H1 (cell line): ENCODE measurements around the gene PRRG3. TPM values are rescaled to one million over a fixed set of nuclear protein-coding genes. Genes with fewer than 3 reads are reported as not detected.

Experiments
- CTCF ChIA-PET: fragments of 300-600 bp; sonication (Branson Sonifier 250); formaldehyde crosslinking; loops from one replicate; lab custom pipeline; 2021; ENCODE audit not compliant: partially characterized antibody; lab: Charles Lee
- POLR2A ChIA-PET: fragments of 300-600 bp; sonication (Branson Sonifier 250); formaldehyde crosslinking; loops from one replicate; lab custom pipeline; 2021; ENCODE audit warnings: inconsistent platforms; ENCODE audit not compliant: partially characterized antibody; lab: Charles Lee
- DNase-seq, 2 experiments: peaks; one replicate each; pipeline versions ENCODE4 v3.0.0 to v3.0.0-alpha.2; 2010 to 2022; ENCODE audit warnings: low spot score in 2 of 2, low read depth in 1 of 2, mixed read lengths in 1 of 2
- FAIRE-seq: peaks from 2 replicates; lab custom pipeline; 2011; peaks lifted over from hg19 to GRCh38; lab: Jason Lieb, UNC
- H2AFZ ChIP-seq: 2 replicates; pipeline ENCODE4 v1.8.1; 2012; ENCODE audit warnings: low read length, inconsistent platforms
- H2AK5ac ChIP-seq: 2 replicates; pipeline ENCODE4 v1.6.1; 2013; ENCODE audit warnings: low read depth, low read length
- H2BK120ac ChIP-seq: replicated peaks from 2 replicates; pipeline ENCODE3; 2013; ENCODE audit warnings: low read depth, low read length, inconsistent platforms
- H2BK12ac ChIP-seq: 2 replicates; pipeline ENCODE4 v1.6.1; 2013; ENCODE audit warnings: low read depth, low read length
- H2BK15ac ChIP-seq: 2 replicates; pipeline ENCODE4 v1.6.1; 2013; ENCODE audit warnings: low read length
- H2BK20ac ChIP-seq: 2 replicates; pipeline ENCODE4 v1.6.1; 2013; ENCODE audit warnings: low read length
- H2BK5ac ChIP-seq: 2 replicates; pipeline ENCODE4 v1.6.1; 2013; ENCODE audit warnings: low read depth, low read length
- H3K14ac ChIP-seq: 2 replicates; pipeline ENCODE4 v1.6.1; 2013; ENCODE audit warnings: inconsistent platforms; ENCODE audit not compliant: insufficient read length
- H3K18ac ChIP-seq: 2 replicates; pipeline ENCODE4 v1.6.1; 2013; ENCODE audit warnings: low read length; ENCODE audit errors: extremely low read depth
- H3K23ac ChIP-seq: 2 replicates; pipeline ENCODE4 v1.6.1; 2013; ENCODE audit warnings: inconsistent platforms; ENCODE audit not compliant: insufficient read length
- H3K23me2 ChIP-seq: 2 replicates; pipeline ENCODE4 v1.6.1; 2013; ENCODE audit warnings: low read depth, low read length
- H3K27ac ChIP-seq: 2 replicates; pipeline ENCODE4 v1.6.1; 2011; ENCODE audit warnings: low read depth, low read length, inconsistent platforms
- H3K27me3 ChIP-seq, 4 experiments: replicated peaks in 1 of 4; 1 replicate in 1 of 4; 2 replicates in 3 of 4; pipeline versions ENCODE4 v1.6.1 to v1.8.1; 2011 to 2013; ENCODE audit warnings: low read length in 3 of 4, mild to moderate bottlenecking in 3 of 4, inconsistent platforms in 2 of 4, mixed read lengths in 2 of 4, moderate library complexity in 1 of 4; ENCODE audit not compliant: control insufficient read depth in 3 of 4, insufficient read depth in 3 of 4; ENCODE audit errors: extremely low read depth in 1 of 4
- H3K36me3 ChIP-seq, 4 experiments: 2 replicates each; pipeline versions ENCODE4 v1.6.1 to v1.8.1; 2011 to 2013; ENCODE audit warnings: mild to moderate bottlenecking in 4 of 4, low read length in 3 of 4, moderate library complexity in 2 of 4, control low read depth in 1 of 4, inconsistent platforms in 1 of 4; ENCODE audit not compliant: insufficient read depth in 4 of 4, control insufficient read depth in 2 of 4
- H3K4ac ChIP-seq: replicated peaks from 2 replicates; pipeline ENCODE3; 2013; ENCODE audit warnings: low read length, low read depth, mixed read lengths, inconsistent platforms; ENCODE audit not compliant: insufficient read length
- H3K4me1 ChIP-seq, 4 experiments: replicated peaks in 1 of 4; 1 replicate in 1 of 4; 2 replicates in 3 of 4; pipeline versions ENCODE4 v1.6.1 to v1.8.1; 2011 to 2013; ENCODE audit warnings: low read length in 3 of 4, inconsistent platforms in 2 of 4, mixed read lengths in 1 of 4; ENCODE audit not compliant: insufficient read depth in 4 of 4, control insufficient read depth in 3 of 4
- H3K4me2 ChIP-seq, 2 experiments: 2 replicates each; pipeline versions ENCODE4 v1.6.1 to v1.8.1; 2011 to 2013; ENCODE audit warnings: low read depth in 2 of 2, low read length in 2 of 2, control low read depth in 1 of 2, inconsistent platforms in 1 of 2, mild to moderate bottlenecking in 1 of 2; ENCODE audit not compliant: insufficient read depth in 1 of 2
- H3K4me3 ChIP-seq, 4 experiments: fragments of 200-600, 300-600 bp in 1 of 4; sonication (generic), shearing (Covaris generic), sonication (Bioruptor Twin) in 1 of 4; 2 replicates each; pipeline versions ENCODE4 v1.5.1 to v1.8.1; 2011 to 2016; ENCODE audit warnings: low read length in 4 of 4, low read depth in 3 of 4, control low read depth in 2 of 4, inconsistent platforms in 2 of 4, mild to moderate bottlenecking in 2 of 4, mixed read lengths in 1 of 4, moderate library complexity in 1 of 4; ENCODE audit not compliant: insufficient read depth in 2 of 4; ENCODE audit errors: extremely low read depth in 1 of 4
- H3K56ac ChIP-seq: replicated peaks from 2 replicates; pipeline ENCODE3; 2013; ENCODE audit warnings: low read depth, mild to moderate bottlenecking, mixed read lengths, low read length, inconsistent platforms; ENCODE audit not compliant: insufficient read length
- H3K79me1 ChIP-seq: 2 replicates; pipeline ENCODE4 v1.6.1; 2013; ENCODE audit warnings: low read depth, low read length, control low read depth
- H3K79me2 ChIP-seq, 2 experiments: 2 replicates each; pipeline versions ENCODE4 v1.6.1 to v1.8.1; 2012 to 2013; ENCODE audit warnings: low read length in 2 of 2, mild to moderate bottlenecking in 2 of 2, inconsistent platforms in 1 of 2; ENCODE audit not compliant: insufficient read depth in 2 of 2, control insufficient read depth in 1 of 2
- H3K9ac ChIP-seq, 4 experiments: replicated peaks in 1 of 4; 1 replicate in 1 of 4; 2 replicates in 3 of 4; pipeline versions ENCODE4 v1.6.1 to v1.8.1; 2011 to 2013; ENCODE audit warnings: low read depth in 3 of 4, low read length in 3 of 4, control low read depth in 2 of 4, mild to moderate bottlenecking in 2 of 4, moderate library complexity in 2 of 4, inconsistent platforms in 1 of 4; ENCODE audit errors: extremely low read depth in 1 of 4
- H3K9me3 ChIP-seq, 2 experiments: 2 replicates each; pipeline versions ENCODE4 v1.6.1 to v1.8.1; 2012 to 2013; ENCODE audit warnings: mild to moderate bottlenecking in 2 of 2, moderate library complexity in 2 of 2, control low read depth in 1 of 2, inconsistent platforms in 1 of 2, low read depth in 1 of 2, low read length in 1 of 2, mixed read lengths in 1 of 2; ENCODE audit not compliant: insufficient read depth in 2 of 2
- H4K20me1 ChIP-seq, 2 experiments: replicated peaks in 1 of 2; 2 replicates each; pipeline versions ENCODE3 to v1.8.1; 2011 to 2013; ENCODE audit warnings: inconsistent platforms in 2 of 2, low read length in 2 of 2, mild to moderate bottlenecking in 1 of 2; ENCODE audit not compliant: insufficient read depth in 2 of 2, control insufficient read depth in 1 of 2
- H4K5ac ChIP-seq: 2 replicates; pipeline ENCODE4 v1.6.1; 2013; ENCODE audit warnings: low read length, low read depth, mixed read lengths, inconsistent platforms; ENCODE audit not compliant: insufficient read length
- H4K8ac ChIP-seq: 2 replicates; pipeline ENCODE4 v1.8.0; 2013; ENCODE audit warnings: mild to moderate bottlenecking, moderate library complexity, low read length, inconsistent platforms; ENCODE audit not compliant: insufficient read depth; ENCODE audit errors: extremely low read depth
- H4K91ac ChIP-seq: replicated peaks from 2 replicates; pipeline ENCODE3; 2013; ENCODE audit warnings: low read length, mixed read lengths, inconsistent platforms; ENCODE audit not compliant: insufficient read length
- CTCF ChIP-seq, 3 experiments: IDR thresholded peaks; 1 replicate in 2 of 3; 2 replicates in 1 of 3; pipeline versions ENCODE4 v1.5.1 to v1.6.1; 2011; ENCODE audit warnings: low read length in 3 of 3, mild to moderate bottlenecking in 3 of 3, inconsistent platforms in 2 of 3, low read depth in 1 of 3, moderate library complexity in 1 of 3; ENCODE audit not compliant: insufficient read depth in 1 of 3; ENCODE audit errors: control extremely low read depth in 1 of 3
- HDAC2 ChIP-seq, 2 experiments: fragments of 300-600 bp in 1 of 2; sonication (generic) in 1 of 2; IDR thresholded peaks; 2 replicates each; pipeline ENCODE4 v1.6.1; 2011 to 2012; ENCODE audit warnings: low read depth in 2 of 2, low read length in 2 of 2, mild to moderate bottlenecking in 2 of 2, moderate library complexity in 2 of 2, borderline replicate concordance in 1 of 2, inconsistent platforms in 1 of 2
- POLR2AphosphoS5 ChIP-seq: IDR thresholded peaks from 2 replicates; pipeline ENCODE4 v1.6.1; 2011; ENCODE audit warnings: low read depth, low read length
- RAD21 ChIP-seq, 2 experiments: IDR thresholded peaks in 1 of 2; conservative IDR thresholded peaks in 1 of 2; 2 replicates each; pipeline ENCODE4 v1.6.1; 2011; ENCODE audit warnings: low read depth in 2 of 2, low read length in 2 of 2, improper control_type of control experiment in 1 of 2, inconsistent platforms in 1 of 2, mild to moderate bottlenecking in 1 of 2, moderate library complexity in 1 of 2
- RFX5 ChIP-seq: IDR thresholded peaks from 2 replicates; pipeline ENCODE4 v1.6.1; 2011; ENCODE audit warnings: low read depth, low read length, improper control_type of control experiment, borderline replicate concordance
- SAP30 ChIP-seq: fragments of 300-600 bp; sonication (generic); IDR thresholded peaks from 2 replicates; pipeline ENCODE4 v1.7.1; 2012; ENCODE audit warnings: low read length, moderate library complexity, mild to moderate bottlenecking, inconsistent platforms; ENCODE audit not compliant: insufficient read depth, insufficient replicate concordance
- WGBS, 2 experiments: shearing (Covaris generic) in 1 of 2; methylation state at CpG; one replicate each; pipeline versions ENCODE4 v1.1.6 to v1.1.7; 2013 to 2015; ENCODE audit warnings: low lambda C conversion rate in 2 of 2, mixed read lengths in 2 of 2, inconsistent platforms in 1 of 2, low coverage in 1 of 2, missing lambda C conversion rate in 1 of 2; ENCODE audit not compliant: insufficient replicate concordance in 2 of 2, insufficient coverage in 1 of 2, insufficient read length in 1 of 2; ENCODE audit errors: extremely low coverage in 1 of 2, missing lambda C conversion rate in 1 of 2; 5-methylcytosine and 5-hydroxymethylcytosine counted together
- polyA plus RNA-seq, 7 experiments: library from polyadenylated mRNA; depleted of rRNA in 3 of 7; stranded (reverse) in 5 of 7; unstranded in 2 of 7; fragments of >200 nt in 5 of 7; fragments of 200-250 nt in 2 of 7; gene quantifications; 1 replicate in 5 of 7; 2 replicates in 1 of 7; 4 replicates in 1 of 7; pipeline versions ENCODE4 v1.2.1 to v1.2.3, GENCODE V29; 2011 to 2013; ENCODE audit warnings: missing spikeins in 2 of 7, mixed read lengths in 2 of 7
- total RNA-seq: library from RNA; stranded (reverse); fragmentation: NEBNext Ultra II Directional; extraction: Animal tissue kit (Norgen Biotek cat#: 25700); gene quantifications from 2 replicates; pipeline ENCODE4 v1.2.1, GENCODE V29; 2021

Gene PRRG3
- total and polyA plus RNA-seq, 2 of the 8 experiments (the other 6 are each of a cell fraction or from before 2014, with no cell fraction given): 4.2 to 5.4 TPM

GRCh38 chrX:151680805-151681204, 14.5 kb upstream of the PRRG3 start:
- peak; percentile 21 to 86 for DNase-seq
- H3K23me2 ChIP-seq: no peaks in the 10 kb centered on the region
- H4K8ac ChIP-seq: no peak overlapping the region
- H3K4me2 ChIP-seq: no peak overlapping the region
- H3K4me3 ChIP-seq: no peak overlapping the region
- no peak overlapping the region for H2BK120ac ChIP-seq
- no peak overlapping the region for H4K5ac ChIP-seq
- H3K79me2 ChIP-seq: no peaks in the 10 kb centered on the region
- H2BK20ac ChIP-seq: no peak overlapping the region
- CTCF ChIA-PET: interaction anchor here (0.6 to 2.4 kb wide), 23 partner anchors 10 to 681 kb away, joined by 3 to 23 read pairs (median 3); no protein-coding TSS in a partner anchor
- no peaks in the 10 kb centered on the region for H4K20me1 ChIP-seq
- no peak overlapping the region for H2BK12ac ChIP-seq
- H3K18ac ChIP-seq: no peak overlapping the region
- no peaks in the 10 kb centered on the region for H3K36me3 ChIP-seq
- H3K56ac ChIP-seq: no peak overlapping the region
- no peak overlapping the region for H3K27ac ChIP-seq
- WGBS, 2 experiments: 43% methylated on average over 4 of the region's 4 CpGs; no CpG with 5 or more reads in 1 of the 2 experiments
- no peak overlapping the region for H2AK5ac ChIP-seq
- no peak overlapping the region for H3K4ac ChIP-seq
- no peak overlapping the region for H3K14ac ChIP-seq
- no peak overlapping the region for H4K91ac ChIP-seq
- POLR2A ChIA-PET: no interaction called here
- no peaks in the 10 kb centered on the region for H3K9me3 ChIP-seq
- no peak overlapping the region for H2BK5ac ChIP-seq
- no peaks in the 10 kb centered on the region for H3K27me3 ChIP-seq
- H3K4me1 ChIP-seq: no peaks in the 10 kb centered on the region
- H3K79me1 ChIP-seq: no peaks in the 10 kb centered on the region
- no peak overlapping the region for H3K23ac ChIP-seq
- no peak overlapping the region for H2BK15ac ChIP-seq
- TF ChIP-seq POLR2AphosphoS5: no peak
- TF ChIP-seq CTCF (IDR thresholded peaks at IDR 0.05; ENCODE audit: control extremely low read depth in 1 of 3, insufficient read depth in 1 of 3, low read depth in 1 of 3, low read length in 3 of 3): peak; percentile 51 to 75 (median 74)
- no peak for TF ChIP-seq SAP30
- TF ChIP-seq RFX5: no peak
- no peak for TF ChIP-seq HDAC2 (IDR thresholded peaks at IDR 0.05; ENCODE audit: borderline replicate concordance in 1 of 2, low read depth in 2 of 2, low read length in 2 of 2)
- peak; percentile 91 to 95 for TF ChIP-seq RAD21 (IDR thresholded peaks at IDR 0.05 in 1 of 2, conservative IDR thresholded peaks at IDR 0.05 in 1 of 2; ENCODE audit: low read depth in 2 of 2, low read length in 2 of 2)
- no peak overlapping the region for H2AFZ ChIP-seq
- H3K9ac ChIP-seq: no peak overlapping the region
- FAIRE-seq: peak; percentile 97
